Omental fat pad (tissue), 4 donors: ENCODE results near the gene METTL4. TPM values are rescaled to one million over a fixed set of nuclear protein-coding genes. Genes with fewer than 3 reads are reported as not detected.

Experiments
- ATAC-seq: fragments of 150-250 bp; one replicate; pipeline ENCODE4 v1.9.1; 2016; ENCODE audit warnings: mild to moderate bottlenecking, moderate library complexity; ENCODE audit not compliant: low FRiP score
- DNase-seq: peaks from one replicate; pipeline ENCODE4 v3.0.0-alpha.2; 2019; ENCODE audit warnings: low spot score
- CTCF ChIP-seq, 3 donors: fragments of 450-650 bp; IDR thresholded peaks; one replicate each; pipeline ENCODE4 v1.5.1; 2016 to 2017; ENCODE audit warnings: antibody characterized with exemption in 3 of 3, mild to moderate bottlenecking in 3 of 3, moderate library complexity in 2 of 3
- small RNA-seq: library from RNA; depleted of rRNA; stranded (forward); fragments of <200 nt; gene quantifications from one replicate; pipeline ENCODE3, GENCODE V24; 2016
- total RNA-seq, 4 donors: library from RNA; depleted of rRNA; stranded (reverse); fragments of >200 nt; gene quantifications; one replicate each; pipeline ENCODE4 v1.1.0, GENCODE V29; 2016

Gene METTL4
- total RNA-seq, 4 donors from 2014 or later, result 4.7 to 15.8 (median 5.1) TPM

DNA sequence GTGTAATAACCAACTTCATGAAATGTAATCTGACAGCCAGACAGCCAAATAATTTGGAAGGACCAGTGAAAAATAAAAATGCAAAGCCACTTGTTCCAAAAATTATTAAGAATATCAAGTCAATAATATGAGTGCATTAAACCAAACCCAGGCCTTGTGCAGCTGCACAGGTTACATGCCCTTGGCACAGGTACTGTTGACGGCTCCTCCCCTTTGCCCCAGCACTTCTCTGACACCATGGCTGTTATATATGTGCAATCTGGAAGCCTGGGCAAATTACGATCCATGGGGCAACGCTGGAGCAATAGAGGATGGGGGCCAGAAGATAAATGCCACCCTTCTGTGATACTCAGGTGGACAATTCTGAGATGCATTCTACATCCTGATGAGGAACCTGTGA lies 68.9 kb downstream of the METTL4 start:
- no peak for DNase-seq
- ATAC-seq, result no peak
- TF ChIP-seq CTCF (IDR thresholded peaks at IDR 0.05), result no peak

DNA sequence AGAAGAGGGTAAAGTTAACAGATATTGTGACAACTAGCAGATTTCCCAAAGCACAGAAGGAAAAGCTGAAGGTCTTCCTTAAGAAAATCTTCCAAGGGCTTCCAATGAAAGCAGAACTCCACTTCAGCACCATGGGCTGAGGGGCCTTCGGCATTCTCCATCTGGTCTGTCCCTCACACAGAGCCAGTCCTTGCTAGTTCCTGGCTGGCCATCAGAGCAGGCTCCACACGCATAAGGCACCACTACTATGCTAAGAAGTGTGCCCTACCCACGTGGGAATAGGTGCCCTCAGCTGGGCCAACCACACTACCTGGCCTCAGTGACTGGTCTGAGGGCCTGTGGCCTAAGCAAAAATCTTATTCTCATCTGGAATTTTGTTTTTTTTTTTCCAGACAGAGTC lies 73.5 kb downstream of the METTL4 start:
- ATAC-seq (no peak), DNase-seq (no peak)
- no peak for TF ChIP-seq CTCF (IDR thresholded peaks at IDR 0.05)

GRCh38 chr18:2495381-2495780 lies 75.9 kb downstream of the METTL4 start:
- TF ChIP-seq CTCF (IDR thresholded peaks at IDR 0.05), result no peak
- DNase-seq, result no peak
- no peak for ATAC-seq

- TF ChIP-seq CTCF (IDR thresholded peaks at IDR 0.05), result no peak
- no peak for ATAC-seq
Observed at GRCh38 chr18:2494921-2495320, 76.4 kb downstream of the METTL4 start.

More at GRCh38 chr18:2494921-2495320, 76.4 kb downstream of the METTL4 start:
- DNase-seq, result no peak

Small RNAs within 50 kb of the gene (small RNA-seq; reads per million reads assigned to genes)
- not detected for gene RF00019
- not detected for gene RF01233

Other genes starting within 250 kb of the METTL4 start
- gene NDC80, start 52 bp upstream of the METTL4 start, total RNA-seq, result 1 to 10 TPM in 1 of 4 donors, under 1 TPM in 2, not detected in 1; 0.19 to 2.3 (median 0.37) TPM
- 100 to 1,000 TPM in 2 of 4 donors, 10 to 100 TPM in 2; 56.4 to 153 (median 87.3) TPM for gene SMCHD1, start 84.2 kb upstream of the METTL4 start, total RNA-seq